Suppressor macrophage (primary cell): ENCODE results near the gene PVRIG.
A peak's percentile ranks its signal among the peaks of the same experiment; 100 is the strongest.
"Not testable (repeated sequence)": the region's sequence is repeated elsewhere in the genome, so short reads cannot be mapped to it uniquely, and the experiment has no call there.

ENCODE experiments used
- DNase-seq, 4 experiments: peaks; one replicate each; pipeline ENCODE4 v3.0.0-alpha.2; 2020 to 2022
- total RNA-seq, 17 experiments: gene quantifications; one replicate each; lab custom pipeline; 2026; ENCODE audit warnings: mixed read lengths in 6 of 17, inconsistent platforms in 3 of 17; lab: John Stamatoyannopoulos, UW

The PVRIG gene
- 0 to 0.10 (median 0) reads per million in 17 experiments for total RNA-seq

- not testable (repeated sequence) for DNase-seq
Observed at GRCh38 chr7:100219801-100220585, at the start of gene PVRIG. PVRIG (plus strand) TSS chr7:100219949; CDS start chr7:100219971, 22 bp downstream.

GRCh38 chr7:100170101-100170897 lies 49.5 kb upstream of the PVRIG start:
- DNase-seq: no peak

GRCh38 chr7:100171087-100171681 lies 48.6 kb upstream of the PVRIG start:
- peak in 1 of 4 experiments; percentile 40 for DNase-seq

DNA sequence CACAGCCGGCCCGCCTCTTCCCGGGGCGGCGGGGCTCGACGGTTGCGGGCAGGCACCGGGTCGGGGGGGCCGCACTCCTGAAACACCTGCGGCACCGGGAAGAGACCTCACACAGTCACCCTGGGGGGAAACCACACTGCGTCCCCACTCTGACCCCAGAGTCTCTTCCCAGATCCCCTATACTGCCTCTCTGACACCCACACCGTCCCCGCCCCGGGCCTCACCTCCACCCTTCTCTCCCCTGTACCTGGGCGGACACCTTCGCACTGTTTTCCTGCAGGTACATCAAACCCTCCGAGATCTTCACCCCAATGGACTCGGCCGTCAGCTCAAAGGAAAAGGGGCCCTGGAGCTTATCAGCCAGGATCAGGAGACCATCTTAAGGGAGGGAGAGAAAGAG lies 47.9 kb upstream of the PVRIG start:
- DNase-seq: no peak

DNA sequence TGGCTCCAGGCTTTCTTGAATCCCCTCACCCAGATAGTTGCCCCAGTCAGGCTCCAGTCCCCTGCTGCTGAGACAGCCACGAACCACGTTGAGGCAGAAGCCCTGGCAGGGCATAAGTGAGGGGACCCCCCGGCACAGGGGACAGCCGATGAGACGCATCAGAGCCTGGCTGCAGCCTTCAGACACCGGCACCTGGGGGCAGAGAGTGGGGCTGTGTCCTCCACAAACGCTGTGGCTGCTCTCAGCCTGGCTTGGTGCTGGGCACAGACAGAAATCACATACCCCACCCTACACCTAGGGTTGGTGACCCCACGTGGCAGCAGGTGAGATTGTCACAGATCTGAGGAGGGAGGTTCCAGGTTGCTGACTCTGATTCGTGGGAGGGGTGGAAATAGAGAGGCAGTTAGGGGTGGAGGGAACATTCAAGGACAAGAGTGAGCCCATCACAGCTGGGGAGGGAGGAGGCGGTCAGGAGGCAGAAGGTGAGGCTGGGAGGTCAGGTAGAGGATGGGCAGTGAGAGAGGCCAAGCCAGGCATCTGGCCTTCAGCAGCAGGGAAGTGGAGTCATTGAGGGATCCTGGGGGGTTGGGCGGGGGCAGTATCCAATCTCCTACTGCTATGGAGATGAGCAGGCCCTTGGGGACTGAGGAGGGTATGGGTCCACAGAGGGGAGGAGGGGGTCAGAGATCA lies 45.8 kb upstream of the PVRIG start:
- DNase-seq: no peak

GRCh38 chr7:100174582-100174981 lies 45.2 kb upstream of the PVRIG start:
- no peak for DNase-seq

GRCh38 chr7:100175296-100175935 lies 44.3 kb upstream of the PVRIG start:
- no peak for DNase-seq

DNA sequence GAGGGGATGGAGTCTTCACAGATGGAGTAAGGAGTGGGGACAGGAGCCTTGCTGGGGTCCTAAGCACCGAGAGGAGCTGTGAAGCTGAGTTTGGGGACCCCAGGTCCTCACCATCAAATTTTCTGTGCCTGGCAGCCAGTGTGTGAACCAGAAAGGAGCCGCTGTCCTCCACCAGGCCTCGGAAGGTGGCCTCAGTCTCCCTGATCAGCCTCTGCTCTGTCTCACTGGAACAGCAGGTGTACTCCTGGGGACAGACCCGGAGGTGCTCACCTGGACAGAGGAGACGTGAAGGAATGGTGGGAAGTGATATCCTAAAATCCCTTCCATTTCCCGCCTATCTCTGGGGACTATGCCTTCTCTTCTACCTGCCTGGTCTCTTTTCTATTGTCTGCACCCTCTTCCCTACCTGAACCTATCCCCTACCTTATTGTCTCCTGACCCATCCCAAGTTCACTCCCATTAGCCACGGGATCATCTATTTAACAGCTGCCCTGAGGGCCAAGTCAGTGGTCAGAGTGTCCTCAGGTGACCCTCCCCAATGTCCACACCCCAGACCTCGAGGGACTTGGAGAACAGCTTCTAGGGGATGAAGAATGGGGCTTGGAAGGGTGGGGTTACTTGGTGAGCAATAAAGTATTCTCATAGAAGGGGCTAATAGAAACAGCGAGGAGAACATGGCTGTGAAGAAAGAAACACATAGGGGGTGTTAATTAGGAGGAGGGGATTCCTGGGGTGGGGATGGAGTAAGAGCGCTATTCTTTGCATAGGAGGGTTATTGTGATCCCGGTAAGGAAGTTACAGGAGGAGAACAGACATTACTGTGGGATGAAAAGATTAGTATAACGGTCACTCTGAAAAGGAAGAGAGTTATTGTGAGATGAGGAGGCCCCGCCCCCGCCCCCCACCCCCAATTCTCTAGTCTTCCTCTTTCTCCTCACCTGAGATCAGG lies 43.4 kb upstream of the PVRIG start:
- no peak for DNase-seq

- DNase-seq: peak; percentile 97 to 99 (median 98)
Observed at GRCh38 chr7:100177045-100178001, 42.4 kb upstream of the PVRIG start, which contains the start of the genes GPC2 and STAG3. GPC2 (minus strand) TSS chr7:100177381; CDS start chr7:100177199, 182 bp downstream. STAG3 (plus strand) TSS chr7:100177918; CDS start chr7:100180557, 2,639 bp downstream.

DNA sequence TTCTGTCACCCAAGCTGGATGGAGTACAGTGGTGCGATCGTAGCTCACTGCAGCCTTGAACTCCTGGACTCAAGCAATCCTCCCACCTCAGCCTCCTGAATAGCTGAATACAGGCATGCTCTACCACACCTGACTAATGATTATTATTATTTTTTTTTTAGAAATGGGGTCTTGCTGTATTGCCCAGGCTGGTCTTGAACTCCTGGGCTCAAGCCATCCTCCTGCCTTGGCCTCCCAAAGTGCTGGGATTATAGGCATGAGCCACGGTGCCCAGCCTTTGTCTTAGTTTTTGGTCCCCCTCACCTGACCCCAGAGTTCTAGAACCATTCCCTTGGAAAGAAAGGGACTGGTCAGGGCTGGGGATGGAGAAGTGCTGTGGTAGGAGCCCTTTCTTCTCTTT lies 39.7 kb upstream of the PVRIG start:
- not testable (repeated sequence) for DNase-seq

DNA sequence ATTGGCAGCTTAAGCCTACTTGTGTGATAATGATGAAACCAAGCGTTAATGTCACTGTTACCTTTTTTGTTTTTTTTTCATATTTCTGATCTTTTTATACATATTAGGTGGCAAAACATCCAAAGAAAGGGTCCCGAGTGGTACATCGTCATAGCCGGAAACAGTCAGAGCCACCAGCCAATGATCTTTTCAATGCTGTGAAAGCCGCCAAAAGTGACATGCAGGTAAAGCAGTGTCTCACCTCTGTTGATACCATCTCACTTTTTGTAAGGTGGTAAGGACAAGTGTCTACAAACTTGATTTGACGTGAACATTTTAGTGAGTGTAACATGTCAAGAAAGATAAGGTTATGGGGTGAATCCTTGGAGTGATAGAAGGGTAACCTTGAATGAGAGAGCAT lies 37.1 kb upstream of the PVRIG start:
- DNase-seq: not testable (repeated sequence)

DNA sequence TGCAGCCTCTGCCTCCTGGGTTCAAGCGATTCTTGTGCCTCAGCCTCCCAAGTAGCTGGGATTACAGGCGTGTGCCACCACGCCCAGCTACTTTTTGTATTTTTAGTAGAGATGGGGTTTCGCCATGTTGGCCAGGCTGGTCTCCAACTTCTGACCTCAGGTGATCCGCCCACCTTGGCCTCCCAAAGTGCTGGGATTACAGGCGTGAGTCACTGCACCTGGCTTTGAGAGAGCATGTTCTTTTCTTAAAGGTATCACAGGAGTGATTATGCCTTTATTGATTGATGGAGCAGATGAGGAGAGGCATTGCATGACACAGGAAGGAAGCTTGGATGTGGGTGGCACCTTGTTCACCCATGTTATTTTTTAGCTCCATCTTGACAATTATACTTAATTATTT lies 36.7 kb upstream of the PVRIG start:
- DNase-seq: not testable (repeated sequence)

- DNase-seq: no peak
Observed at GRCh38 chr7:100185726-100186125, 34.0 kb upstream of the PVRIG start.

GRCh38 chr7:100189061-100189460 lies 30.7 kb upstream of the PVRIG start:
- no peak for DNase-seq

- DNase-seq: peak; percentile 25 to 63 (median 42)
Observed at GRCh38 chr7:100190048-100190711, 29.6 kb upstream of the PVRIG start.

DNA sequence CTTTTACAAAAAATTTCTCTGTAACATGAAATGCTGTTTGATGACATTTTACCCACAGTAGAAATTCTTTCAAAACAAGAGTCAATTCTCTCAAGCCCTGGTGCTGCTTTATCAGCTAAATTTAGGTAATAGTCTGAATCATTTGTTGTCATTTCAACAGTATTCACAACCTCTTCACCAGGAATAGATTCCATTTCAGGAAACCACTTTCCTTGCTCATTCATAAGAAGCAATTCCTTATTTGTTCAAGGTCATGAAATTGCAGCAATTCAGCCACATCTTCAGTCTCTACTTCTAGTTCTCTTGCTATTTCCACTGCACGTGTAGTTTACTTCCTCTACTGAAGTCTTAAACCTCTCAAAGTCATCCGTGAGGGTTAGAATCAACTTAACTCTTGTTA lies 28.0 kb upstream of the PVRIG start:
- peak; percentile 22 to 82 (median 58) for DNase-seq

GRCh38 chr7:100192281-100192862 lies 27.4 kb upstream of the PVRIG start:
- not testable (repeated sequence) for DNase-seq

GRCh38 chr7:100192969-100193368 lies 26.8 kb upstream of the PVRIG start:
- no peak for DNase-seq
